NB4 (cell line): ENCODE data around the gene HOXD4.

Source experiments
- DNase-seq: peaks from one replicate; pipeline ENCODE4 v3.0.0; 2010; ENCODE audit warnings: low read depth
- H3K4me3 ChIP-seq: one replicate; pipeline ENCODE4 v1.5.1; 2011; ENCODE audit warnings: mild to moderate bottlenecking, low read depth, low read length, moderate library complexity
- CTCF ChIP-seq: IDR thresholded peaks from one replicate; pipeline ENCODE4 v1.5.1; 2012; ENCODE audit warnings: low read depth, low read length
- MAX ChIP-seq: IDR thresholded peaks from 2 replicates; pipeline ENCODE4 v1.6.1; 2011; ENCODE audit warnings: low read depth, low read length
- MYC ChIP-seq: IDR thresholded peaks from 2 replicates; pipeline ENCODE4 v1.6.1; 2011; ENCODE audit warnings: low read depth, low read length
- POLR2A ChIP-seq: IDR thresholded peaks from 2 replicates; pipeline ENCODE4 v1.6.1; 2011; ENCODE audit warnings: mild to moderate bottlenecking; ENCODE audit not compliant: insufficient read length; ENCODE audit errors: extremely low read depth

Gene HOXD4

GRCh38 chr2:176117162-176117822 lies 34.1 kb upstream of the HOXD4 start:
- H3K4me3 ChIP-seq = no peak overlapping the region
- DNase-seq = no peak
- no peak for TF ChIP-seq CTCF
- no peak for TF ChIP-seq POLR2A
- no peak for TF ChIP-seq MYC
- no peak for TF ChIP-seq MAX

- DNase-seq = no peak
- TF ChIP-seq CTCF = no peak
- TF ChIP-seq MAX = no peak
- no peak for TF ChIP-seq POLR2A
- no peak for TF ChIP-seq MYC
These were observed 33.5 kb upstream of the HOXD4 start for GRCh38 chr2:176117823-176118371.

GRCh38 chr2:176118601-176119339 lies 32.6 kb upstream of the HOXD4 start:
- TF ChIP-seq CTCF (peak; percentile 90), MYC (no peak), POLR2A (no peak)
- peak; percentile 80 for DNase-seq
- no peak overlapping the region for H3K4me3 ChIP-seq

More at GRCh38 chr2:176117823-176118371, 33.5 kb upstream of the HOXD4 start:
- H3K4me3 ChIP-seq = no peak overlapping the region

- no peak for DNase-seq
- H3K4me3 ChIP-seq = no peak overlapping the region
- TF ChIP-seq POLR2A (no peak), MYC (no peak), MAX (no peak), CTCF (no peak)
These were observed 30.8 kb upstream of the HOXD4 start for GRCh38 chr2:176120364-176121189.

- TF ChIP-seq MAX (no peak), POLR2A (no peak), MYC (no peak), CTCF (no peak)
- no peak for DNase-seq
- no peak overlapping the region for H3K4me3 ChIP-seq
These were observed 29.9 kb upstream of the HOXD4 start for GRCh38 chr2:176121190-176122051.
